ENCODE results near the gene CYP2A6. TPM values are rescaled to one million over a fixed set of nuclear protein-coding genes. Genes with fewer than 3 reads are reported as not detected.

CYP2A6 gene
- total and polyA plus RNA-seq, 10 donors = 0.33 TPM; not detected in 9

GRCh38 chr19:40797963-40798682 lies 52.1 kb downstream of the CYP2A6 start:
- Histone ChIP-seq H3K4me3 (peak overlapping the region; percentile 24 to 96 (median 45)), H3K9me3 (no peaks in the 10 kb centered on the region), H3K4me1 (peaks cover 30 to 58% (median 43%) of the 10 kb centered on the region in 6 donors), H3K27ac (peak overlapping the region; percentile 86 to 99 (median 93)), H3K27me3 (replicated peaks in 1 of 7) (no peaks in the 10 kb centered on the region), H3K36me3 (peaks cover 0 to 62% (median 16%) of the 10 kb centered on the region in 6 donors)
- WGBS, 5 donors = 7 to 9% (median 7%) methylated on average over 28 of the region's 28 CpGs
- TF ChIP-seq POLR2AphosphoS5 (IDR thresholded peaks at IDR 0.05) (peak in 2 of 3 donors; percentile 73 to 80), CTCF (IDR thresholded peaks at IDR 0.05 in 8 of 11, conservative IDR thresholded peaks at IDR 0.05 in 3 of 11) (peak; percentile 22 to 74 (median 49)), POLR2A (IDR thresholded peaks at IDR 0.05) (peak in 1 of 3 donors; percentile 46)
- DNase-seq = peak; percentile 95
- intact Hi-C loops (cut with DNase I; ENCODE audit: low total_unique reads) = no loop called here

- peak overlapping the region; percentile 86 to 99 (median 93) for H3K27ac ChIP-seq
- H3K9me3 ChIP-seq = no peaks in the 10 kb centered on the region
- H3K36me3 ChIP-seq = peaks cover 0 to 62% (median 18%) of the 10 kb centered on the region in 6 donors
- DNase-seq = no peak
- TF ChIP-seq POLR2AphosphoS5 (IDR thresholded peaks at IDR 0.05) (no peak), CTCF (IDR thresholded peaks at IDR 0.05 in 8 of 11, conservative IDR thresholded peaks at IDR 0.05 in 3 of 11) (no peak), POLR2A (IDR thresholded peaks at IDR 0.05) (no peak)
- H3K27me3 ChIP-seq (replicated peaks in 1 of 7) = no peaks in the 10 kb centered on the region
- intact Hi-C loops (cut with DNase I; ENCODE audit: low total_unique reads) = no loop called here
- 89 to 94% (median 92%) methylated on average over 14 of the region's 14 CpGs for WGBS, 5 donors
- peaks cover 23 to 58% (median 38%) of the 10 kb centered on the region in 6 donors for H3K4me1 ChIP-seq
- peak overlapping the region in 3 of 8 donors; percentile 34 to 96 (median 94) for H3K4me3 ChIP-seq
Observed at GRCh38 chr19:40797166-40797962, 52.9 kb downstream of the CYP2A6 start.

Other genes starting within 250 kb of the CYP2A6 start
- gene LTBP4, start 249.1 kb downstream of the CYP2A6 start, total RNA-seq = 100 to 1,000 TPM in 6 of 7 donors, 10 to 100 TPM in 1; 66.0 to 197 (median 186) TPM
- gene LTBP4, start 249.1 kb downstream of the CYP2A6 start, polyA plus RNA-seq = 100 to 1,000 TPM in 1 of 3 donors, 10 to 100 TPM in 2; 26.5 to 107 (median 34.3) TPM
- 10 to 100 TPM; 12.1 to 27.4 (median 14.8) TPM for gene NUMBL, start 159.8 kb downstream of the CYP2A6 start, total RNA-seq
- gene NUMBL, start 159.8 kb downstream of the CYP2A6 start, polyA plus RNA-seq = 10 to 100 TPM in 1 of 3 donors, 1 to 10 TPM in 2; 3.2 to 10.6 (median 3.5) TPM
- 10 to 100 TPM; 23.0 to 40.2 (median 32.6) TPM for gene COQ8B, start 133.6 kb downstream of the CYP2A6 start, total RNA-seq
- gene COQ8B, start 133.6 kb downstream of the CYP2A6 start, polyA plus RNA-seq = 10 to 100 TPM; 18.4 to 33.8 (median 21.1) TPM
- 10 to 100 TPM; 11.1 to 39.2 (median 18.0) TPM for gene ITPKC, start 133.3 kb downstream of the CYP2A6 start, total RNA-seq
- gene ITPKC, start 133.3 kb downstream of the CYP2A6 start, polyA plus RNA-seq = 10 to 100 TPM in 1 of 3 donors, 1 to 10 TPM in 2; 6.8 to 14.3 (median 8.6) TPM
- gene ACTMAP, start 100.0 kb downstream of the CYP2A6 start, total RNA-seq = 10 to 100 TPM in 3 of 7 donors, 1 to 10 TPM in 4; 6.0 to 16.2 (median 9.8) TPM
- 1 to 10 TPM; 5.2 to 6.8 (median 5.9) TPM for gene ACTMAP, start 100.0 kb downstream of the CYP2A6 start, polyA plus RNA-seq
- gene SNRPA, start 99.2 kb downstream of the CYP2A6 start, total RNA-seq = 10 to 100 TPM; 52.9 to 76.9 (median 64.0) TPM
- 10 to 100 TPM; 62.7 to 69.2 (median 67.4) TPM for gene SNRPA, start 99.2 kb downstream of the CYP2A6 start, polyA plus RNA-seq
- 1 to 10 TPM in 1 of 7 donors, not detected in 6; 1.5 TPM for gene MIA, start 74.9 kb downstream of the CYP2A6 start, total RNA-seq
- gene MIA, start 74.9 kb downstream of the CYP2A6 start, polyA plus RNA-seq = 10 to 100 TPM in 1 of 3 donors, 1 to 10 TPM in 2; 4.5 to 14.2 (median 7.0) TPM
- 10 to 100 TPM; 36.8 to 69.8 (median 53.0) TPM for gene RAB4B, start 72.2 kb downstream of the CYP2A6 start, total RNA-seq
- 10 to 100 TPM; 78.5 to 95.3 (median 82.2) TPM for gene RAB4B, start 72.2 kb downstream of the CYP2A6 start, polyA plus RNA-seq
- gene EGLN2, start 51.3 kb downstream of the CYP2A6 start, total RNA-seq = 100 to 1,000 TPM; 136 to 198 (median 156) TPM
- gene EGLN2, start 51.3 kb downstream of the CYP2A6 start, polyA plus RNA-seq = 100 to 1,000 TPM; 109 to 238 (median 188) TPM
- not detected for gene CYP2A7, start 31.8 kb upstream of the CYP2A6 start, total RNA-seq
- not detected for gene CYP2A7, start 31.8 kb upstream of the CYP2A6 start, polyA plus RNA-seq
- gene CYP2B6, start 140.8 kb upstream of the CYP2A6 start, total RNA-seq = not detected
- gene CYP2B6, start 140.8 kb upstream of the CYP2A6 start, polyA plus RNA-seq = not detected
- gene CYP2A13, start 238.0 kb upstream of the CYP2A6 start, total RNA-seq = not detected
- gene CYP2A13, start 238.0 kb upstream of the CYP2A6 start, polyA plus RNA-seq = not detected